ENCODE results near the gene PRKAR1B. TPM values are rescaled to one million over a fixed set of nuclear protein-coding genes. Genes with fewer than 3 reads are reported as not detected.

PRKAR1B gene
- total RNA-seq, 1 experiment from 2014 or later, result 14.1 TPM

GRCh38 chr7:761101-761500, 34.0 kb upstream of the PRKAR1B start:
- no peak overlapping the region for H3K9ac ChIP-seq (ENCODE audit: low read length)
- no peak for ATAC-seq
- H3K9me3 ChIP-seq (ENCODE audit: control insufficient read depth in 1 of 2, insufficient read depth in 1 of 2, low read depth in 1 of 2, low read length in 2 of 2), result no peaks in the 10 kb centered on the region
- no peak overlapping the region for H3K4me2 ChIP-seq (ENCODE audit: low read length)
- BruUV-seq (replicated peaks), result no TSS peak
- CTCF ChIA-PET, result no interaction called here
- no peaks in the 10 kb centered on the region for H4K20me1 ChIP-seq (ENCODE audit: insufficient read depth)
- no peaks in the 10 kb centered on the region for H3K79me2 ChIP-seq (ENCODE audit: insufficient read depth, low read length)
- no peaks in the 10 kb centered on the region for H3K27me3 ChIP-seq (ENCODE audit: insufficient read depth, low read length)
- H3K27ac ChIP-seq (ENCODE audit: low read depth, low read length), result no peak overlapping the region
- peaks cover 29 to 60% of the 10 kb centered on the region in 2 experiments for H3K36me3 ChIP-seq (ENCODE audit: control insufficient read depth in 1 of 2, insufficient read depth in 2 of 2, low read length in 2 of 2)
- H3K4me3 ChIP-seq (replicated peaks in 1 of 2; ENCODE audit: low read depth in 1 of 2, low read length in 2 of 2), result no peak overlapping the region
- no peaks in the 10 kb centered on the region for H3K4me1 ChIP-seq (ENCODE audit: control insufficient read depth in 1 of 2, insufficient read depth in 2 of 2, low read length in 2 of 2)
- no peak for DNase-seq (ENCODE audit: low read depth, low spot score)
- no peaks in the 10 kb centered on the region for H3K9me2 ChIP-seq (ENCODE audit: insufficient read depth)
- RAD21 ChIA-PET (ENCODE audit: low non-redundant PET in 1 of 2, low total read pairs in 2 of 2, uncharacterized antibody in 2 of 2, unreplicated experiment in 2 of 2), result no interaction called here
- H2AFZ ChIP-seq (ENCODE audit: low read depth, low read length, poor library complexity, severe bottlenecking), result no peak overlapping the region
- intact Hi-C loops (cut with micrococcal nuclease), result no loop called here
- TF ChIP-seq SP1 (IDR thresholded peaks at IDR 0.05; ENCODE audit: low read depth) (no peak), ATF3 (IDR thresholded peaks at IDR 0.05) (no peak), JUND (IDR thresholded peaks at IDR 0.05) (no peak), MAX (IDR thresholded peaks at IDR 0.05) (no peak), YY1 (IDR thresholded peaks at IDR 0.05; ENCODE audit: extremely low read depth, insufficient replicate concordance, low read depth, low read length) (no peak), POLR2A (IDR thresholded peaks at IDR 0.05; ENCODE audit: borderline replicate concordance, extremely low read depth, insufficient read depth, insufficient read length) (no peak), CBX3 (IDR thresholded peaks at IDR 0.05; ENCODE audit: low read depth) (no peak), POLR2AphosphoS5 (IDR thresholded peaks at IDR 0.05; ENCODE audit: low read depth, low read length) (no peak), ZFX (IDR thresholded peaks at IDR 0.05) (no peak), SRF (IDR thresholded peaks at IDR 0.05; ENCODE audit: low read depth) (no peak), CTCF (IDR thresholded peaks at IDR 0.05 in 2 of 3, conservative IDR thresholded peaks at IDR 0.05 in 1 of 3; ENCODE audit: borderline replicate concordance in 1 of 3, insufficient read depth in 1 of 3, low read depth in 2 of 3, low read length in 2 of 3) (no peak), RAD21 (IDR thresholded peaks at IDR 0.05; ENCODE audit: low read depth) (no peak)
- POLR2A ChIA-PET, result no interaction called here

Data from HCT116 (cell line).